Measurements from ENCODE around the gene CHRNE.

The CHRNE gene

DNA sequence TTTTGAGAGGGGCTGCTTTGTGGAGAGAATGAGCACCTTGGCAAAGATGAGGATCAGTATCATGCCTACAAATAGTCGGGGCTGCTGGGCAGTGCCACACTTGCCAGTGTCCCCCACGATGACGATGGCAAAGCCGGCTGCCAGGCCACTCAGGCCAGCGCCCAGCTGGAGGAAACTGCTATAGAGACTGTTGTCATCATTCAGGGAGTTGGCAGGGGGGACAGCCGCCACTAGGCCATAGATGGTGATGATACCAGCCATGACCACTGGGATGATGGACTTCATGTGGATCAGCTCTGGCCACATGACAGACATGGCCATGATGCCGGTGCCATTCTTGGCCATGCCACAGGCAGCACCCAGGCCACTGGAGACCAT is 46.0 kb downstream of the CHRNE start:
- DNase-seq (ENCODE audit: low read depth, low spot score): no peak

- DNase-seq (ENCODE audit: low read depth, low spot score): no peak
Measured at GRCh38 chr17:4856271-4856936, 46.5 kb downstream of the CHRNE start.

- DNase-seq (ENCODE audit: low read depth, low spot score): no peak
Measured at GRCh38 chr17:4854111-4854681, 48.7 kb downstream of the CHRNE start.

DNA sequence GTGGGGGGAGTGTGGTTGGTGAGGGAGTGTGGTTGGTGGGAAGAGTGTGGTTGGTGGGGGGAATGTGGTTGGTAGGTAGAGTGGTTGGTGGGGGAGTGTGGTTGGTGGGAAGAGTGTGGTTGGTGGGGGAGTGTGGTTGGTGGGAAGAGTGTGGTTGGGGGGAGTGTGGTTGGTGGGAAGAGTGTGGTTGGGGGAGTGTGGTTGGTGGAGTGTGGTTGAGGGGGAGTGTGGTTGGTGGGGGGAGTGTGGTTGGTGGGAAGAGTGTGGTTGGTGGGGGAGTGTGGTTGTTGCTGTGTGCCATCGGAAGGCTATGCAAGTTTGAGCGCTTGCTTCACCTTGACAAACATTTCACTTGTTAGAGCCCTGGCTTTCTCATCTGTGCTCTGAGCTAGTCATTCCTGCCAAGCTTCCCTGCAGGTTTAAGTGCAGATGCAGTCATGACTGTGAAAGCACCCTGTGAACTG is 49.7 kb downstream of the CHRNE start:
- no peak for DNase-seq (ENCODE audit: low read depth, low spot score)

- DNase-seq (ENCODE audit: low read depth, low spot score): no peak
Measured at GRCh38 chr17:4852567-4853207, 50.2 kb downstream of the CHRNE start.

DNA sequence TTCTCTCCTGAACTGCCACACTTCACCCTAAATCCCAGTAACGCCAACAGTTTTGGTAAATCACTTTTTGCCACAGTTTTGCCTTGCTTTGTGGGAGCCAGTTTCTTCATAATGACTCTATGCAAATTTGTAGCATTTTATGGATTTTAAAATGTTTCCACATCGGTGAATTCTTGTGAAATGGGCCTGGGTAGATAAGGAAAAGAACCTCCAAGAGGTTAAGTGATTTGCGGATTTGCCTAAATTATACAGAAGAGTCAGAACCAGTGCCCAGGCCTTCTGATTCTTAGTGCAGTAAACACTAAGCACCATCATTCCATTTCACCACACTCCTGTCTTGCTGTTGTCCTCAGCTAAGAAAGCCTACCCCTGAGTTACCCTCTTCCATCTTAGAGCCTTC is 51.8 kb downstream of the CHRNE start:
- no peak for DNase-seq (ENCODE audit: low read depth, low spot score)

DNA sequence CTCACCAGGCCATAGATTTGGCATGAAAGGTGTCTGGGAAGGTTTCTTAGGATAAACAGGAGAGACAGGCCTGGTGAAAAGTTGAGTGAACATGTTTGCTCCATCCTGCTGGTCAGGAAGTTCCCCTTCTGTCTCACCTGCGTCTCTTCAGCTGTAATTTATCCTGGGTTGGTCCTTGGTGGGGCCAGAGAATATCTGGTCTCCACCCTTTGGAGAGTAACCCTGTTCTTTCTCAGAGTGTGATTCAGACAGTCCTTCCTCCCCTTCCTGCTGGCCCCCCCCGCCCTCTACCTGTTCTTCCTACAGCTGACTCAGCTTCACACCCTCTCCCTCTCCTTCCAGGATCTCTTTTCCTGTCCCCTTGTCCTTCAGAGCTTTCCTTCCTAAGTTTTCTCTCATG is 52.7 kb downstream of the CHRNE start:
- no peak for DNase-seq (ENCODE audit: low read depth, low spot score)

DNA sequence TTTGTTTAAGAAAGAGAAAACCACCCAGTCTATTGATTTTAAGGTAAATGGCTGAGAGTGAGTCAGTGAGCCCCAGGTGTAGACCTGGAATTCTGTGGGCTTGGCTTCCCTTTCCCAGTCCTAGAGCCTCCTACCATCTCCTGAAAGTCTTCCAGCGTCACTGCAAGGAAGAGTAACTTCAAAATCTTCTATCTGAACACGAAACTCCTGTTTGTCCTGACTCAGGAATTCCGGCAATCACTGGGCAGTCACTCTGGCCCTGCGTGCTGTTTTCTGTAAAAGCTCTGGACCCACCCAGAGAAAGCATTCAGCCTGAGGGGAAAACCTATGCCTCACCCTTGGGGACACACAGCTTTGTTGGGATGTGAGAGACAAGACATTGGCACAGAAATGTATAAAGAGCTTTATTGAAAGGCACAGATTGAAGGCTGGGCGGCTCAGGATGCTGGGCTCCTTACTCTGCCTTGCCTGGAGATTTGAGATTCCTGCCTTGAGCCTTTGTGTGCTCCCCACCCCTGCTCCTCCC is 53.8 kb downstream of the CHRNE start:
- DNase-seq (ENCODE audit: low read depth, low spot score): no peak

Data from activated naive CD8-positive, alpha-beta T cell treated with anti-CD3 and anti-CD28 coated beads, Interleukin-2, amount 50 U/mL, for 16 hours (primary cell).